Fibroblast of peridontal ligament (primary cell): ENCODE results near the gene HIP1.
"Not testable (repeated sequence)": the region's sequence is repeated elsewhere in the genome, so short reads cannot be mapped to it uniquely, and the experiment has no call there.

ENCODE experiments used
- DNase-seq: peaks from one replicate; pipeline ENCODE4 v3.0.0-alpha.2; 2010; ENCODE audit errors: extremely low read depth

The HIP1 gene

GRCh38 chr7:75739796-75740672 lies 1.3 kb upstream of the HIP1 start:
- DNase-seq: peak; percentile 56

DNA sequence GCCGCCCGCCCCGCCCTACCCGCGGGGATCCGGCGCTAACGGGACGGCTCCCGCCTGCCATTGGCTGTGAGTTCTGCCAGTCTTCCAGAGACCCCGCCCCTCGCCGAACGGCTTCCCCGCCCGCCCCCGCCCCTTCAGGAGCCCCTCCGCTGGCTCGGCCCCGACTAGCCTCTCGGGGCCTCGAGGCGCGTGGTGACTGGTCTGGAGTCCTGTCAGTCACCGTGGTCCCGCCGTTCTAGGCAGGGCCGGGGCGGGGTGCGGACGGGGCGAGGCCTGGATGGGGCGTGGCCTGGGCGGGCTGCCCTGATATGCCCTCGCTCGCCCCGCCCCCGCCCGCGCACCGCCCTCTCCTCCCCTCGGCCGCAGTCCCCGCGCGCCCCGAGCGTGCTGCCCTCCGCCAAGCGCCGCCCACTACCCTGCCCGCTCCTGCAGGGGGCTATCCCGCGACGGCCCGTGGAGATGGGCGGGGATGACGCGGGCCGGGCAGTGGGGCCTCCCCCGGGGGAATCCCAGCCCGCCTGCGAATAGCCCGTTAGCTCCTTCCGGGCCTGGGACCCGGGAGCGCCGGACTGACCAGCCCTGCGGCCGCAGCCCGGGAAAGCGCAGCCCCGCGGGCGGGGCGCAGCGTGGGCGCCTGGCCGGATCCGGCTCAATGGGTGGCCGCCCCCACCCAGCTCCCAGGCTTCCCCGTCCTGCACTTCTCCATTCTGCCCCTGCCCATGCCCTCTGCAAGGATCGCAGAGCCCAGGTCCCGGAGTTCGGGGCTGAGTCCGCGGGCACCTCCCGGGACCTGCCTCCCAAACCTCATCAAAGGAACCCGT lies 444 bp upstream of the HIP1 start:
- peak; percentile 96 for DNase-seq

GRCh38 chr7:75737856-75738603 lies 711 bp downstream of the HIP1 start:
- no peak for DNase-seq

- DNase-seq: no peak
Observed at GRCh38 chr7:75735581-75736350, 3.0 kb downstream of the HIP1 start.

DNA sequence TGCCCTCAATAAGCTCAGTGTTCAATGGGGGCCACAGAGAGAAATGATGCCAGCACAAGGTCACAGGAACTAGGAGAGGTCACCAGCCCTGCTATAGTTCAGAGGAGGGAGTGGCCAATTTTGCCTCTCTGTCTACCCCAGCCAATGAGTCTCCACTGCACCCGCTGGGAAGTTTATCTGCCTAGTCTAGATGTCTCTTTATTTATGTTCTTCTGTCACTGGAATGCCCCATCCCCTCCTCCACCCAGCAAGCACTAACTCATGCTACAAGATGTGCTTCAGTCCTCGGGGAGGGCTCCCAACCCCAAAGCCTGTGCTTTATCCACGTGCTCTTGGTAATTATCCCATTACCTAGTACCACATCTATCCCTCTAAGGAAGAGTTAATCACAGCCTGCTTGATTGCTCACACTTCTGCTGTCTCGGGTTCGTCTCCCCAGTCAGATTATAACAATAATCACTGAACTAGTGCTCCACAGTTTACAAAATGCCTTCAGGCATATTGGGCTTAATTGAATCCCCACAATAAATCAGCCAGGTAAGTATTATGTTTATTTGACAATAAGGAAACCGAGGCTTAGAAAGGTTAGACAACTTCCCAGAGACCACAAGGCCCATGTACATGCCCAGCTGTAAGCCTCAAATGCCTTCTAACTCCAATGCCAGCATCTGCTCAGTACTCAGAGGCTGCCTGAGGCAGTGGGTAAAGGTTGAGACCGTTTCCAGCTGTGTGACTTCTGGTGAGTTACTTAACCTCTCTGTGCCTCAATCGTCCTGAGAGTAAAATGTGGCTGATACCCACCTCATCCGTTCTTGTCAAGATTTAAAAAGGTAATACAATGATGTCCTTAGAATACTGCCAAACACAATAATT lies 3.9 kb downstream of the HIP1 start:
- peak; percentile 51 for DNase-seq

DNA sequence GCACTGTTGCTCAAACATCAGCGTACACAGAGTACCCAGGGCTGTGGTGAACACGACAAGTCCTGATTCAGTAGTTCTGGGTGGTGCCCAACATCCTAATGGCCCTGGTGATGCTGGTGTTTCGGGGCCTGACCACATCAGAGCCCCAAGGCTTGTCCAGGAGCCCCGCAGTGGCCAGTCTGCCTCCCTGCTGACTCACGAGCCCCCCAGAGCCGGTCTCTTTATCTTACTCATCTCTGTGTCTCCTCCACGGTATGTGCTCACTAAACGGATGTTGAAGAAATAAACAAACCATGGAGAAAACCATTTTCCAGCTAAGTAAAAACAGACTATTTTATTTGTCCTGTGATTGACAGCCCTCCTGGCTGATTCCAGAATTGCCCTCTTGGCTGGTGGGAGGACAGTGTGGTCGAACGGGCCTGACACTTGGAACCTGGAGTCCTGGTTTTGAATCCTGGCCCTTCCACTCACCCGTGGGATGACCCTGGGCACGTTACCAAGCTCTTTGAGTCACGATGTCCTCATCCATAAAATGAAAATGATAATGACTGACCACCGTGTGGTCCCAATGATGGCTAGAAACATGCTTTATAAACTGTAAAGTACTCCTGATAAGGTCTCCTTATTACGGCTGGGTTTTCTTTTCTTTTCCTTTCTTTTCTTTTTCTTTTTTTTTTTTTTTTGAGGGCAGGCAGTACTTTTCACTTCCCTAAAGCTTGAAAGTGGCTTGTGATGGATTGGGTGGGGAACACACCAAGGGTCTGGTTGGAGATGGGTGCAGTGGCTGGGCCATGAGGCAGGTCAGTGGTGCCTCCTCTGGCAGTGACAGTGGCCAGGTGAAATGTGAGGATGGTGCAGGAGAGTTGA lies 5.7 kb downstream of the HIP1 start:
- peak; percentile 79 for DNase-seq

DNA sequence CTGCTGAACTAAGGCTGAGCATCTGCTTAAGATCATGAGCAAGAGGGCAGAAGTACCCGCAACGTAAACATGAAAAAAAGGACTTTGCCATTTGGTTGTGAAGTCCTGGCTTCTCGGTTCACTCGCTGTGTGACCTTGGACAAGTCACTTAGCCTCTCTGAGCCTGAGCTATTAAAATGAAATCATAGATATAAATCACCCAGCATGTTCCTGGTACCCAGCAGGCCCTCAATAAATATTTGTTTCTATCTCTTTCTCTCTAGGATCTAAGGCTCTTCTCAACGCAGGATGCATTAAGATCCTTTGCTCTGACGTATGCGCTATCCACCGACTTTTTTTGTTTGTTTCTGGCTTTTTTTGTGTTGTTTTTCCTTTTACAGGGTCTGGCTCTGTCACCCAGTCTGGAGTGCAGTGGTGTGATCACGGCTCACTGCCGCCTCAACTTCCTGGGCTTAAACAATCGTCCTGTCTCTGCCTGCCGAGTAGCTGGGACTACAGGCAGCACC lies 6.7 kb downstream of the HIP1 start:
- DNase-seq: no peak

DNA sequence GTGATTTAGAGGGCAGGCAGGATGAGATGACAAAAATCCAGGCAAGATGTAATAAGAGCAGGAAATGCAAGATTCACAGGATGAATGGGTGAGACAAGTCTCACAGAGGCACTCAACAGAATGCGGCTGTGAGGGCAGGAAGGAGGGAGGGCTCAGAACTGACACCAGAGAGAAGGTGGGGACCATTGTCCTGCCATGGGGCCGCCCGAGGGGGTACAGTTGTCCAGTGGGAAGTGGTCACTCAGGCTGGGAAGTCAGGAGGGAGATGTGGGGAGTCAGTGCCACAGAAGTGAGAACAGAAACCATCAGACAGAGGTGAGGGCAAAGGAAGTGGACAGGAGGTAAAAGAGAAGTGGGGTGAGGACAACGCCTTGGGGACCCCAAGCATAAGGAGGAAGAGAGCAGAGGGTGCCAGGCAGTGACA lies 8.9 kb downstream of the HIP1 start:
- DNase-seq: no peak

DNA sequence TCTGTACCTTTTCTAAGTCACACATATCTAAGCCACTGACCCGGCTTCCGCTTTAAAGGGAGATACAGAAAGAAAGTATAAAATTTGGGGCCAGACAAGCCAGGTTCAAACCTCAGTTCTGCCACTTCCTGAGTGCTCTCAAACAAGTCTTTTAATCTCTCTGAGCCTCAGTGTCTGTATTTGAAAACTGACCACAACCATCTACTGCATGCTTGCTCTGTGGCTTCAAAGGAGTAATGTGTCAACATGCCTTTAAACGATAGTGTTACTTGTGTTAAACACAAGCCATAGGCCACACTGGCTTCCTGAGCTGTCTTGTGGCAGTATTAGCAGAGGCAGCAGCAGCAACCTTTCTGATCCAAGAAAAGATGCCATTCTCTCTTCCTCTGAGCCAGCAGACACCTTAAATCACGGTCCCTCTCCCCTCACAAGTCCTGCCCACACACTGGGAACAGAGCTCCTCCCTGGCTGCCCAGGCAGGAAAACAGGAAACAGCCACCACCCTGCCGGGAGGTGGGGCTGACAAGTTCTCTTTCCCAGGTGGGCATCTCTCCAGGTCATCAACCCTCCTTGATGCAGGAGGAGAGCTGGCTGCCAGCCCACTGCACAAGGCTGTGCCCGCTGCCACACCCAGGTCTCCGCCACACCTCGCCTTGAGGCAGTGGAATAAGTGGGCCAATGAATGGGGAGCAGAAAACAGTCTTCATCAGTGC lies 10.7 kb downstream of the HIP1 start:
- DNase-seq: no peak

- peak; percentile 44 for DNase-seq
Observed at GRCh38 chr7:75727351-75727750, 11.4 kb downstream of the HIP1 start.

DNA sequence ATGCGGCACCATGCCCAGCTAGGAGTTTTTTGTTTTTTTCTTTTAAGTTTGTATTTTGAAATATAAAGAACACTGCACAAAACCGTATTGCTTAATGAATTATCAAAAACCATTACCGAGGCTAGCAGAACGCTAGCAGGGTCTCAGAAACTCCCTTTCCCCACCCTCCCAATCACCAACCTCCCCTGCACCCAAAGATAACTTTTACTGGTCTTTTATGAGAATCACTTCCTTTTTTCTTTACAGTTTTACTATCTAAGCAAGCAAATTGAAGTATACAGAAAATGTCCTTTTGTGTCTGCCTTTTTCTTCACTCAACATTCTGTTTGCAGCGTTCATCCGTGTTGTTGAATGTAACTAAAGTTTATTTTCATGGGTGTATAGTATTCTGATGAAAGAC lies 13.4 kb downstream of the HIP1 start:
- no peak for DNase-seq

- no peak for DNase-seq
Observed at GRCh38 chr7:75723444-75723843, 15.3 kb downstream of the HIP1 start.

- no peak for DNase-seq
Observed at GRCh38 chr7:75722373-75722772, 16.4 kb downstream of the HIP1 start.

- DNase-seq: not testable (repeated sequence)
Observed at GRCh38 chr7:75721922-75722321, 16.8 kb downstream of the HIP1 start.

DNA sequence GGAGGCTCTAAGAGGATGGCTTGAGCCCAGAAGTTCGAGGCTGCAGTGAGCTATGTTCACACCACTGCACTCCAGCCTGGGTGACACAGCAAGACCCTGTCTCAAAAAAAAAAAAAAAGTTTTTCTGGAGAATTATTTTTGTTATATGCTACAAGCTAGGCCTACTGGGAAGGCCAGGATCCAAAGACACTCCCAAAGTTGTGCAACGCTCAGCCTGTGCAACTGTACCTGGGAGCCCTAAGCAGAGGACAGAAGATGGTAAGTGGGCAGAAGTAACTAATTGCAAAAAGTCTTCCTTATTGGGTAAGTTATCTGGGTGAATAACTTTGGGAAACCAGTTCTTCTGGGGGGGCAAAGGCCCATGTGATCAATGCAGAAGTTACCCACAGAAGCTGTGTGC lies 17.3 kb downstream of the HIP1 start:
- DNase-seq: no peak

DNA sequence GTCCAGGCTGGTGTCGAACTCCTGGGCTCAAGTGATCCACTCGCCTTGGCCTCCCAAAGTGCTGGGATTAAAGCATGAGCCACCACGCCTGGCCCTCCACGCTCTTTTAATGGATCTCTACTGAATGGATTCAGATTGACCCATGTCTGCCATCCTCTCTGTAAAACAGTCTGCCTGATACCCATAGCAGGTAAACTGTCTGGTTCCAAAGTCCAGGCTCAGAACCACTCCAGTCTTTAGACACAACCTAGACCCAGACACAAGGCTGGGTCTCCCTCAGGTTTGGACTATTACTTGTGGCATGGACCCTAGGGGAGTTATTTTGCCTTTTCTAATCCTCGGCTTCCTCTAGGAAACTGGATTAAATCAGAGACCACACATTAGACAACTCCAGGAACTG lies 19.1 kb downstream of the HIP1 start:
- no peak for DNase-seq

GRCh38 chr7:75718390-75719031 lies 20.2 kb downstream of the HIP1 start:
- no peak for DNase-seq

DNA sequence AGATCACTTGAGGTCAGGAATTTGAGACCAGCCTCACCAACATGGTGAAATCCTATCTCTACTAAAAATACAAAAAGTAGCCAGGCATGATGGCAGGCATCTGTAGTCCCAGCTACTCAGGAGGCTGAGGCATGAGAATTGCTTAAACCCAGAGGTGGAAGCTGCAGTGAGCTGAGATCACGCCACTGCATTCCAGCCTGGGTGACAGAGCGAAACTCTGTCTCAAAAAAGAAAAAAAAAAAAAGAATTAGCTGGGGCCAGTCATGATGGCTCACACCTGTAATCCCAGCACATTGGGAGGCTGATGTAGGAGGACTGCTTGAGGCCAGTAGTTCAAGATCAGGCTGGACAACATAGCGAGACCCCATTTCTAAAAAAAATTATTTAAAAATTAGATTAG lies 21.0 kb downstream of the HIP1 start:
- not testable (repeated sequence) for DNase-seq
